ENCODE results near the gene SGK1. TPM values are rescaled to one million over a fixed set of nuclear protein-coding genes. Genes with fewer than 3 reads are reported as not detected.
"Not testable (repeated sequence)": the region's sequence is repeated elsewhere in the genome, so short reads cannot be mapped to it uniquely, and the experiment has no call there.

SGK1 gene
- total RNA-seq, 1 donor from 2014 or later, result 15.6 TPM

GRCh38 chr6:134195985-134196384 lies 121.9 kb downstream of the SGK1 start:
- intact Hi-C loops (cut with micrococcal nuclease), result no loop called here

- intact Hi-C loops (cut with micrococcal nuclease), result no loop called here
These were observed 122.6 kb downstream of the SGK1 start for GRCh38 chr6:134195164-134195906.

GRCh38 chr6:134193536-134194498 lies 124.1 kb downstream of the SGK1 start:
- intact Hi-C loops (cut with micrococcal nuclease), result no loop called here

GRCh38 chr6:134192609-134193008 lies 125.3 kb downstream of the SGK1 start:
- intact Hi-C loops (cut with micrococcal nuclease), result not testable (repeated sequence)

- intact Hi-C loops (cut with micrococcal nuclease), result no loop called here
These were observed 127.0 kb downstream of the SGK1 start for GRCh38 chr6:134190883-134191282.

GRCh38 chr6:134187751-134188150 lies 130.2 kb downstream of the SGK1 start:
- intact Hi-C loops (cut with micrococcal nuclease), result no loop called here

- intact Hi-C loops (cut with micrococcal nuclease), result no loop called here
These were observed 130.8 kb downstream of the SGK1 start for GRCh38 chr6:134187154-134187553.

- intact Hi-C loops (cut with micrococcal nuclease), result no loop called here
These were observed 131.6 kb downstream of the SGK1 start for GRCh38 chr6:134186355-134186754.

GRCh38 chr6:134185277-134185676 lies 132.6 kb downstream of the SGK1 start:
- intact Hi-C loops (cut with micrococcal nuclease), result no loop called here

GRCh38 chr6:134183844-134184243 lies 134.1 kb downstream of the SGK1 start:
- intact Hi-C loops (cut with micrococcal nuclease), result no loop called here

GRCh38 chr6:134182528-134182927 lies 135.4 kb downstream of the SGK1 start:
- intact Hi-C loops (cut with micrococcal nuclease), result no loop called here

GRCh38 chr6:134181726-134182125 lies 136.2 kb downstream of the SGK1 start:
- intact Hi-C loops (cut with micrococcal nuclease), result not testable (repeated sequence)

GRCh38 chr6:134181251-134181650 lies 136.7 kb downstream of the SGK1 start:
- intact Hi-C loops (cut with micrococcal nuclease), result not testable (repeated sequence)

GRCh38 chr6:134180540-134180939 lies 137.4 kb downstream of the SGK1 start:
- intact Hi-C loops (cut with micrococcal nuclease), result not testable (repeated sequence)

GRCh38 chr6:134178161-134179044 lies 139.5 kb downstream of the SGK1 start:
- intact Hi-C loops (cut with micrococcal nuclease), result loop anchor here (1.0 to 10.0 kb wide), 3 partner anchors 136 to 463 kb away; partner anchors contain the start of gene SGK1

GRCh38 chr6:134177753-134178160 lies 140.2 kb downstream of the SGK1 start:
- intact Hi-C loops (cut with micrococcal nuclease), result loop anchor here (1.0 to 10.0 kb wide), 3 partner anchors 137 to 464 kb away; partner anchors contain the start of gene SGK1

GRCh38 chr6:134177236-134177635 lies 140.7 kb downstream of the SGK1 start:
- intact Hi-C loops (cut with micrococcal nuclease), result loop anchor here (5.0 to 10.0 kb wide), 2 partner anchors 138 to 340 kb away; partner anchors contain the start of gene SGK1

- intact Hi-C loops (cut with micrococcal nuclease), result loop anchor here (5.0 to 10.0 kb wide), 2 partner anchors 138 to 341 kb away; partner anchors contain the start of gene SGK1
These were observed 141.5 kb downstream of the SGK1 start for GRCh38 chr6:134176264-134176975.

- intact Hi-C loops (cut with micrococcal nuclease), result loop anchor here (1.0 to 10.0 kb wide), 5 partner anchors 113 to 1263 kb away; partner anchors contain the start of genes SGK1 and TBPL1
These were observed 142.2 kb downstream of the SGK1 start for GRCh38 chr6:134175532-134176263.

Data from T-helper 2 cell treated with Interferon-gamma antibody and Interleukin-4, amounts not matched to agents 100 ng/mL and 5 ng/mL, for 36 hours (primary cell).